ENCODE data around the gene TP53I13.

The TP53I13 gene

DNA sequence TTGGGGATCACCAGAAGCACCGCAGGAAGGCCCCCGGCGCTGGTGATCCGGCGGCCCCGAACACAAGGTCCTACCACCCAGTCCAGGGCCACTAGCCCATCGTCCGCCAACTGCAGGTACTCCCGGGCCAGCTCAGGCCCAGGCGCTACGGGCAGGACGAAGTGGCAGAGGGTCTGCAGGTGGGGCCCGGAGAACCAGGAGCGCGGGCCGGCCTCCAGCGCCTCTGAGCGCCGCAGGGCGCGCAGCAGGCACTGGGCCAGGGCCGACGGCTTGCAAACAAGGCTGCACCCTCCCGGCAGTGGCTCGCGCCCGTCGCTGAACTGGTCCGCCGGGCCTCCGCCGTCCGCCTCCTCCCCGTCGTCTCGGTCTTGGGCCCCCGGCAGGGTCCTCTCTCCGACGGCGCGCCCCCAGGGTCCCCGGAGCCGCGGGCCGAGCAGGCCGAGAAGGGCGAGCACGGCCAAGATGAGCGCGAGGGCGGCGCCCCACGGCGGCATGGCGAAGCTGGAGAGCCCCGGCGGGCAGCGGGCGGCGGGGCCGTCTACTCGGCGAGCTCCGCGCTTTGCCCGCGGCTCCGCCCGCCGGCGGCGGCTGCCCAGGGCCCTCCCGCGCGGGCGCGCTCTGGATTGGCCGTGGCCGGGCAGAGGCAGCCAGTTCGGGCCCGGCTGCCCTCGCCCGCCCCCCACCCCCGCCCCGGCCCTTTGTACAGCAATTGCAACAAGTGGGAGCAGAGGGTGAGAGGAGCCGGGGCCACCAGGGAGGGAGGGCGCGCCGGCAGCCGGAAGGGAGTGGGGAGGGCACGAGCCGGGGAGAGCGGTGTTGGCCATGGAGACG, 1.8 kb upstream of the TP53I13 start, which contains the start of gene ABHD15:
TSS of gene ABHD15 (minus strand) at position 565 of the 831 bp plus-strand sequence. CDS start at position 494, 71 bp downstream.
- Histone ChIP-seq H3K4me3 (peak within 1 kb of the TSS; percentile 84), H3K36me3 (peaks cover 29% of the 10 kb centered on the region), H3K9me3 (no peaks in the 10 kb centered on the region), H3K4me2 (peak within 1 kb of the TSS; percentile 97), H3K4me1 (peaks cover 65% of the 10 kb centered on the region), H3K27me3 (no peaks in the 10 kb centered on the region), H3K9ac (peak within 1 kb of the TSS; percentile 95), H4K20me1 (peaks cover 35% of the 10 kb centered on the region), H3K27ac (peak within 1 kb of the TSS; percentile 96)
- TF ChIP-seq Cebpa-rat (IDR thresholded peaks at IDR 0.05), result no peak

DNA sequence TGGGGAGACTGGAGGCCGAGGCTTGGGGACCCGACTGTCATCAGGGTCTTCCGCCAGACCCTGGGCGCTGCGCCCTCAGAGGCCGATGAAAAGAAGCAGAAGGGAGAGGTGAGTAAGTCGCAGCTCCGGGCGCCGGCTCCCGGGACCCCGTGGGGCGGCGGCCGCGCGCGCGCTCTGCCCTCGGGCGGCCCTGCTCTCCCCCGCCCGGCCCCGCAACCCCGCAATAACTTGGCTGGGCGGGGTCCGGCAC, 1.3 kb upstream of the TP53I13 start:
- no peak for TF ChIP-seq Cebpa-rat (IDR thresholded peaks at IDR 0.05)
- peak overlapping the region; percentile 84 for H3K4me3 ChIP-seq
- H3K9me3 ChIP-seq, result no peaks in the 10 kb centered on the region
- H4K20me1 ChIP-seq, result peaks cover 40% of the 10 kb centered on the region
- H3K27me3 ChIP-seq, result no peaks in the 10 kb centered on the region
- peaks cover 65% of the 10 kb centered on the region for H3K4me1 ChIP-seq
- H3K4me2 ChIP-seq, result peak overlapping the region; percentile 97
- peaks cover 28% of the 10 kb centered on the region for H3K36me3 ChIP-seq
- H3K27ac ChIP-seq, result peak overlapping the region; percentile 96
- H3K9ac ChIP-seq, result peak overlapping the region; percentile 95

DNA sequence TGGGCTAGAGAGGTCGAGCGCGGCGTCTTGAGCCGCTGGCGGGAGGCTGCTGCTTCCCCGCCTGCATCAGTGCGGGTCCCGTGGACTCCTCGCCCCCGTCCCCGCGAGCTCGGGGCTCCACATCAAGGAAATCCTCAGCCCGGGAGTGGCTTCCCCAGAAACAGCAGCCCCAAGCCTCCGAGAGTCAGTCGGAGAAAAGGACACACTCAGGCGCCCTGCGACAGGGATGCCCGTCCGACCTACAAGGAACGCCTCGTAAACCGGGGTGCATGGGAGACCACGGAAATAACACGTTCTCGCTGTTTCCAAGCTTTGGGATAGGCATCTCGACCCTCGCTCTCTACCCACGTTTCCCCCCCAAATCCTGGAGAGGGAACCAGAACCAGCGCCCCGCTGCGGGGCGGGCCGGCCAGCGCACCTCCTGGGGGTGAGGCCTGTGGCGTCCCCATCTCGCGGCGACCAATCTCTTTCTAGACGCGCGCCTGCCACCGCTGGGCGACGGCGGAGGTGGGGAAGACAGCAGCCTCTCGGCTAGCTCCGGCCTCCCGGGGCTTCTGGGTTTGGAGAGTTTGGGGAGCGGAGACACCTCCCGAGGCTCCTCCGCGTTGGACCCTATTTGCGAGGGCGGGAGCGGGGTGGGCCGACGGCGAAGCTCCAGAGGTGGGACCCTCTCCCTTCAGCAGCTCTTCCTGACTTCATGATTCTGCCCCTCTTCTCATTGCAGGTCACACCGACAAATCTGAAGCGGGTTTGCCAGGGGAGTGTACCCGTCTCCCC, 759 bp upstream of the TP53I13 start:
- no peaks in the 10 kb centered on the region for H3K9me3 ChIP-seq
- peak overlapping the region; percentile 97 for H3K4me2 ChIP-seq
- peak overlapping the region; percentile 95 for H3K9ac ChIP-seq
- H3K27me3 ChIP-seq, result no peaks in the 10 kb centered on the region
- peaks cover 42% of the 10 kb centered on the region for H4K20me1 ChIP-seq
- H3K4me1 ChIP-seq, result peaks cover 64% of the 10 kb centered on the region
- TF ChIP-seq Cebpa-rat (IDR thresholded peaks at IDR 0.05), result no peak
- H3K27ac ChIP-seq, result peak overlapping the region; percentile 96
- peaks cover 23% of the 10 kb centered on the region for H3K36me3 ChIP-seq
- peak overlapping the region; percentile 84 for H3K4me3 ChIP-seq

- Histone ChIP-seq H3K36me3 (peaks cover 35% of the 10 kb centered on the region), H3K4me2 (peak overlapping the region; percentile 98), H4K20me1 (peaks cover 53% of the 10 kb centered on the region), H3K27me3 (no peaks in the 10 kb centered on the region), H3K27ac (peak overlapping the region; percentile 94), H3K4me3 (peak overlapping the region; percentile 84), H3K9me3 (no peaks in the 10 kb centered on the region), H3K9ac (peak overlapping the region; percentile 94), H3K4me1 (peaks cover 64% of the 10 kb centered on the region)
- TF ChIP-seq Cebpa-rat (IDR thresholded peaks at IDR 0.05), result no peak
Observed at GRCh38 chr17:29569245-29569950, 897 bp downstream of the TP53I13 start.

- Histone ChIP-seq H3K4me3 (no peak overlapping the region), H3K4me2 (peak overlapping the region; percentile 84), H4K20me1 (peaks cover 59% of the 10 kb centered on the region), H3K27me3 (no peaks in the 10 kb centered on the region), H3K36me3 (peaks cover 44% of the 10 kb centered on the region), H3K9me3 (no peaks in the 10 kb centered on the region), H3K27ac (no peak overlapping the region), H3K4me1 (peaks cover 64% of the 10 kb centered on the region), H3K9ac (no peak overlapping the region)
- TF ChIP-seq Cebpa-rat (IDR thresholded peaks at IDR 0.05), result no peak
Observed at GRCh38 chr17:29570521-29570920, 2.0 kb downstream of the TP53I13 start.

GRCh38 chr17:29571486-29571882, 3.0 kb downstream of the TP53I13 start:
- no peak for TF ChIP-seq Cebpa-rat (IDR thresholded peaks at IDR 0.05)
- H3K9me3 ChIP-seq, result no peaks in the 10 kb centered on the region
- H3K4me3 ChIP-seq, result no peak overlapping the region; the same call in 1 of the 2 replicates
- H3K27me3 ChIP-seq, result no peaks in the 10 kb centered on the region
- H3K36me3 ChIP-seq, result peaks cover 53% of the 10 kb centered on the region
- H3K27ac ChIP-seq, result no peak overlapping the region
- H3K4me2 ChIP-seq, result peak overlapping the region; percentile 84
- H3K4me1 ChIP-seq, result peaks cover 71% of the 10 kb centered on the region
- H4K20me1 ChIP-seq, result peaks cover 69% of the 10 kb centered on the region
- H3K9ac ChIP-seq, result peak overlapping the region; percentile 39

- Histone ChIP-seq H3K9me3 (no peaks in the 10 kb centered on the region), H3K27ac (peak overlapping the region; percentile 58; the same call in 1 of the 2 replicates), H3K36me3 (peaks cover 59% of the 10 kb centered on the region), H3K9ac (peak overlapping the region; percentile 39), H3K4me3 (peak overlapping the region; percentile 40), H3K4me2 (peak overlapping the region; percentile 84), H4K20me1 (peaks cover 75% of the 10 kb centered on the region), H3K4me1 (peaks cover 73% of the 10 kb centered on the region), H3K27me3 (no peaks in the 10 kb centered on the region)
- no peak for TF ChIP-seq Cebpa-rat (IDR thresholded peaks at IDR 0.05)
Observed at GRCh38 chr17:29571883-29572681, 3.6 kb downstream of the TP53I13 start.

DNA sequence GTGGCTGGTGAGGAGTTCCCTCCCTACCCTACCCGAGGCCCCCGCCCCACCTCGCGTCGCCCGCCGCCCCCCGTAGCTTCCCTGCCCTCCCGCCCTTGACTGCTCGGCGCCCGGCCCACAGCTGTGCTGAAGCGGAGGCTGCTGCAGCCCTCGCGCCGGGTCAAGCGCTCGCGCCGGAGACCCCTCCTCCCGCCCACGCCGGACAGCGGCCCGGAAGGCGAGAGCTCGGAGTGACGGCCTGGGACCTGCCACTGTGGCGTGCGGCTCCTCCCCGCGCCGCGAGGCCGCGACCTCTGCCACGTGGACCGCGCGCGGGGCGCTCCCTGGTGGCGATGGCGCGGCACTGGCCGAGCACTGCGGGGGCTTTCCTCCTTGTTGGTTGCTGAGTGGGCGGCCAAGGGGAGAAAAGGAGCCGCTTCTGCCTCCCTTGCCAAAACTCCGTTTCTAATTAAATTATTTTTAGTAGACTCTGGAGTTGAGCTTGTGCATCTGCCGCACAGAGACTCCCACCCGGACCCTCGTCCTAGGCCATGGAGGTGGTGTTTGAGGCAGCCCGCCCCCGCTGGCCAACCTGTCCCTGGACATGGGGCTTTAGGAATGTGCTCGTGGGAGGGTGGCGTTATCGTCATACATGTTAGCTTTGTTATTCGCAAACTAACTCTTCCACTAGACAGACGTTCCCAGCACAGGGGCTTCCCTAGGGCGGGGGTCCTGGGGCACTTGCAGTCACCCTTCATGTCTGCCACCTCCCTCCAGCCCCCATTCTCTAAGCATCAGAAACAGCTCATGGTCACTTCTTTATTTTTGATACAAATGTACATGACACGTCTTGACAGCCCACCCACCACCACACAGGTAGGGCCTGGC, 4.4 kb downstream of the TP53I13 start:
- peak overlapping the region; percentile 40 for H3K4me3 ChIP-seq
- H3K36me3 ChIP-seq, result peaks cover 68% of the 10 kb centered on the region
- no peaks in the 10 kb centered on the region for H3K27me3 ChIP-seq
- no peaks in the 10 kb centered on the region for H3K9me3 ChIP-seq
- TF ChIP-seq Cebpa-rat (IDR thresholded peaks at IDR 0.05), result no peak
- H3K4me2 ChIP-seq, result peak overlapping the region; percentile 84
- H3K27ac ChIP-seq, result peak overlapping the region; percentile 58; the same call in 1 of the 2 replicates
- H4K20me1 ChIP-seq, result peaks cover 83% of the 10 kb centered on the region
- peak overlapping the region; percentile 39; the same call in 1 of the 2 replicates for H3K9ac ChIP-seq
- peaks cover 73% of the 10 kb centered on the region for H3K4me1 ChIP-seq
